Breast epithelium (tissue), 3 donors: ENCODE results near the gene GOLGA1.

Source experiments
- POLR2A ChIP-seq: fragments of 450-650 bp; IDR thresholded peaks from one replicate; pipeline ENCODE4 v1.6.1; 2016; ENCODE audit warnings: antibody characterized with exemption, mild to moderate bottlenecking, moderate library complexity
- TF ChIP-seq, protein P1 (sequence below), 3 donors: fragments of 450-650 bp; IDR thresholded peaks; one replicate each; pipeline ENCODE4 v1.5.1; 2016 to 2017; ENCODE audit warnings: antibody characterized with exemption in 3 of 3, mild to moderate bottlenecking in 3 of 3, moderate library complexity in 3 of 3

- TF ChIP-seq, protein P1, sequence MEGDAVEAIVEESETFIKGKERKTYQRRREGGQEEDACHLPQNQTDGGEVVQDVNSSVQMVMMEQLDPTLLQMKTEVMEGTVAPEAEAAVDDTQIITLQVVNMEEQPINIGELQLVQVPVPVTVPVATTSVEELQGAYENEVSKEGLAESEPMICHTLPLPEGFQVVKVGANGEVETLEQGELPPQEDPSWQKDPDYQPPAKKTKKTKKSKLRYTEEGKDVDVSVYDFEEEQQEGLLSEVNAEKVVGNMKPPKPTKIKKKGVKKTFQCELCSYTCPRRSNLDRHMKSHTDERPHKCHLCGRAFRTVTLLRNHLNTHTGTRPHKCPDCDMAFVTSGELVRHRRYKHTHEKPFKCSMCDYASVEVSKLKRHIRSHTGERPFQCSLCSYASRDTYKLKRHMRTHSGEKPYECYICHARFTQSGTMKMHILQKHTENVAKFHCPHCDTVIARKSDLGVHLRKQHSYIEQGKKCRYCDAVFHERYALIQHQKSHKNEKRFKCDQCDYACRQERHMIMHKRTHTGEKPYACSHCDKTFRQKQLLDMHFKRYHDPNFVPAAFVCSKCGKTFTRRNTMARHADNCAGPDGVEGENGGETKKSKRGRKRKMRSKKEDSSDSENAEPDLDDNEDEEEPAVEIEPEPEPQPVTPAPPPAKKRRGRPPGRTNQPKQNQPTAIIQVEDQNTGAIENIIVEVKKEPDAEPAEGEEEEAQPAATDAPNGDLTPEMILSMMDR (IDR thresholded peaks at IDR 0.05), result no peak
- no peak for TF ChIP-seq POLR2A
Measured at GRCh38 chr9:124906966-124907365, 33.9 kb downstream of the GOLGA1 start.
